Kidney epithelial cell (primary cell): ENCODE data around the gene THAP8. TPM values are rescaled to one million over a fixed set of nuclear protein-coding genes. Genes with fewer than 3 reads are reported as not detected.
A peak's percentile ranks its signal among the peaks of the same experiment; 100 is the strongest.

Source experiments
- DNase-seq: peaks from one replicate; pipeline ENCODE4 v3.0.0-alpha.2; 2010; ENCODE audit warnings: low read depth
- H3K27me3 ChIP-seq: 2 replicates; pipeline ENCODE4 v1.6.0; 2011; ENCODE audit warnings: low read length; ENCODE audit not compliant: control insufficient read depth, insufficient read depth
- H3K36me3 ChIP-seq: 2 replicates; pipeline ENCODE4 v1.5.1; 2011; ENCODE audit warnings: low read length; ENCODE audit not compliant: control insufficient read depth, insufficient read depth
- H3K4me3 ChIP-seq: 2 replicates; pipeline ENCODE4 v1.5.1; 2011; ENCODE audit warnings: low read depth, mild to moderate bottlenecking, control low read depth, low read length
- total RNA-seq: library from RNA; depleted of rRNA; stranded (reverse); fragments of >200 nt; gene quantifications from 2 replicates; pipeline ENCODE4 v1.2.3, GENCODE V29; 2015
- TF ChIP-seq, protein P1 (sequence below): IDR thresholded peaks from 2 replicates; pipeline ENCODE4 v1.5.1; 2011; ENCODE audit warnings: mild to moderate bottlenecking, moderate library complexity, low read length, control low read depth, inconsistent platforms; ENCODE audit not compliant: insufficient read depth, poor library complexity, severe bottlenecking

The THAP8 gene
- total RNA-seq, 1 donor from 2014 or later: 12.0 TPM

DNA sequence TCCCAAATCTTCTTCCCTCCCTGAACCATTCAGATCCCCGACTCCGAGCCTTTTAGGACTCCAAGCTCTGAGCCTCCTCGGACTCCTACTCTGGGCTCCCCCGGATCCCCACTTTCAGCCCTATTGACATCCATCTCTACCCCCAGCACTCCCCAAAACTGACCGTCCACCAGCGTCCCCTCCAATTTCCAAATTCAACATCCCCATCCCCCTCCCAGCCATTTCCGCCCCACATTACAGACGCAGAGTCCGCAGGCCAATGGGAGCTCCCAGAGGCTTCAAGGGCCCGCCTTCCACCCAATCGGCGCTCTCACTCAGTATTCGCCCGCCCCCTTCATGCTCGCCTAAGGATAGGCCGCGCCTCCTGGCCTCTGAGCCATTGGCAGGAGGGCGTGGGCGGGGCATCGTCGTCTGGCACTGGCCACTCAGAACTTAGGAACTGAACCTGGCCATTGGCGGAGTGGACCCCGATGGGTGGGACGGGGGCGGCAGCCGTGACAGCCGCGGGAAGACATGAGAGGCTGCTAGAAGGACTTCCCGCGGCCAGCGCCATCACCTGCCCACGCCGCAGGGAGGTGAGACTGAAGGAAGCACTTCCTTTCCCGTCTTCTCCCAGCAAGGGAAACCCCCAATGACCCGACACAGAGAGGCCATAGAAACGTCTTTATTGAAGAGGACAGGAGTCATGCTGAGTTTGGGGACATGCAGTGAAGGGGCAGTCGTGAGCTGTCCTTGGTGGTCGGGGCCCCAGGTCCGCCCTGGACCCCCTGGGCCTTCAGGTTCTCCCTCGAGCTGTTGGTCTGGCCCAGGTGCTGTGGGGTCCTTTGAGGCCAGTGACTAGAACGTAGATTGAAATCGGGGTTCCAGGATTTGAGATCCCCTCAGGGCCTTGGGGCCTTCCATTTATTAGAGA, 39.8 kb downstream of the THAP8 start, which contains the start of gene ALKBH6:
TSS of gene ALKBH6 (minus strand) at position 202 of the 913 bp plus-strand sequence. CDS start 816 bp downstream, outside the sequence.
- DNase-seq: peak; percentile 96
- Histone ChIP-seq H3K4me3 (peak within 1 kb of the TSS; percentile 84), H3K27me3 (no peaks in the 10 kb centered on the region), H3K36me3 (no peaks in the 10 kb centered on the region)
- TF ChIP-seq, protein P1, sequence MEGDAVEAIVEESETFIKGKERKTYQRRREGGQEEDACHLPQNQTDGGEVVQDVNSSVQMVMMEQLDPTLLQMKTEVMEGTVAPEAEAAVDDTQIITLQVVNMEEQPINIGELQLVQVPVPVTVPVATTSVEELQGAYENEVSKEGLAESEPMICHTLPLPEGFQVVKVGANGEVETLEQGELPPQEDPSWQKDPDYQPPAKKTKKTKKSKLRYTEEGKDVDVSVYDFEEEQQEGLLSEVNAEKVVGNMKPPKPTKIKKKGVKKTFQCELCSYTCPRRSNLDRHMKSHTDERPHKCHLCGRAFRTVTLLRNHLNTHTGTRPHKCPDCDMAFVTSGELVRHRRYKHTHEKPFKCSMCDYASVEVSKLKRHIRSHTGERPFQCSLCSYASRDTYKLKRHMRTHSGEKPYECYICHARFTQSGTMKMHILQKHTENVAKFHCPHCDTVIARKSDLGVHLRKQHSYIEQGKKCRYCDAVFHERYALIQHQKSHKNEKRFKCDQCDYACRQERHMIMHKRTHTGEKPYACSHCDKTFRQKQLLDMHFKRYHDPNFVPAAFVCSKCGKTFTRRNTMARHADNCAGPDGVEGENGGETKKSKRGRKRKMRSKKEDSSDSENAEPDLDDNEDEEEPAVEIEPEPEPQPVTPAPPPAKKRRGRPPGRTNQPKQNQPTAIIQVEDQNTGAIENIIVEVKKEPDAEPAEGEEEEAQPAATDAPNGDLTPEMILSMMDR: peak; percentile 6

DNA sequence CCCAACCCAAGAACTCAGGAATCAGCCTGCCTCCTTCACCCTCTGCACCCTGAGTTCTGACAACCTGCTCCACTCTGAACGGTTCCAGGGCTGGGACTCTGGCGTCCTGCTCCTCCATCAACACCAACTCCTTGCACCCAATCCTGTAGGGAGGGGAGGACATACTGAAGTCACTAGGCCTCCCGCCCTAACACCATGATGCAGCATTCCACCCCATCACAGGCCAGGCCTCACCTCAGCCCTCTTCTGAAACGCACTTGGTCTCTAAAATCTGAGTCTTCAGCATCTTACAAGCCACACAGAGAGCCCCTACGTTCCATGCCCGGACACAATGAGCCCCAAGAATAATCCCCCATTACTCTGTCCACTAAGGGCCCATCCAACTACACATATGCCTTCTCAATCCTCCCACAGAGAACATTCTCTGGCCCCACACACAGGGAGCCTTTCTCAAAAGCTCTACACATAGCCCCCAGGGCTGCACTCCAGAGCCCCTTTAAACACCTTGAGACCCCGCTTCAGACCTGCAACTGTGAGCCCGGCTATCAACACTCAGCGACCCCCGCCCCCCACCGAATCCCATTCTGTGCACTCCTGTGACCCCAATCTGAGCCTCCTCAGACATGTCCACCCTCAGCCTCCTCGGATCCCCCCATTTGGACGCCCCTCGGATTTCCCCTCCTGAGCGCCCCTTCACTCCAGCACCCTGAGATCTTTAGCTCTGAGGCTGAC, 40.6 kb downstream of the THAP8 start:
- peak overlapping the region; percentile 84 for H3K4me3 ChIP-seq
- TF ChIP-seq, protein P1: no peak
- no peaks in the 10 kb centered on the region for H3K27me3 ChIP-seq
- H3K36me3 ChIP-seq: no peaks in the 10 kb centered on the region
- no peak for DNase-seq

DNA sequence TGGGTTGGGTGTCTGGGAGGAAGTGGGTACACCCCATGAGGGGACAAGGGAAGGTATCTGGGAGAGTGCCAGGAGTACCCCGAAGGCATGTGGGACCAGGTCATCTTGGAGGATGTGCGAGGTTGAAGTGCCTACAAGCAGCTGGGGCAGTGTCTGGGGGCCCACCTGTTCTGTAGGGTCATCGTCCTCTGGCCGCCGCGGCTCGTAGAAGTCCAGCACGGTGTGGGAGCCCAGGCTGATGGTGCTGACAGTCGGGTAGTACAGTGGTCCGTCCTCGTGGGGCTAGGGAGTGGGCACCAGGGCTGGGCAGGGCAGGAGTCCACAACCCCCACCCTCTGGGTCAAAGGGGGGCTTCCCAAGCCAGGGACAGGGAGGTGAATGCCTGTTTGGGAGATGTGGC, 43.7 kb downstream of the THAP8 start:
- H3K4me3 ChIP-seq: no peak overlapping the region
- no peaks in the 10 kb centered on the region for H3K27me3 ChIP-seq
- no peaks in the 10 kb centered on the region for H3K36me3 ChIP-seq
- DNase-seq: no peak
- TF ChIP-seq, protein P1: no peak

DNA sequence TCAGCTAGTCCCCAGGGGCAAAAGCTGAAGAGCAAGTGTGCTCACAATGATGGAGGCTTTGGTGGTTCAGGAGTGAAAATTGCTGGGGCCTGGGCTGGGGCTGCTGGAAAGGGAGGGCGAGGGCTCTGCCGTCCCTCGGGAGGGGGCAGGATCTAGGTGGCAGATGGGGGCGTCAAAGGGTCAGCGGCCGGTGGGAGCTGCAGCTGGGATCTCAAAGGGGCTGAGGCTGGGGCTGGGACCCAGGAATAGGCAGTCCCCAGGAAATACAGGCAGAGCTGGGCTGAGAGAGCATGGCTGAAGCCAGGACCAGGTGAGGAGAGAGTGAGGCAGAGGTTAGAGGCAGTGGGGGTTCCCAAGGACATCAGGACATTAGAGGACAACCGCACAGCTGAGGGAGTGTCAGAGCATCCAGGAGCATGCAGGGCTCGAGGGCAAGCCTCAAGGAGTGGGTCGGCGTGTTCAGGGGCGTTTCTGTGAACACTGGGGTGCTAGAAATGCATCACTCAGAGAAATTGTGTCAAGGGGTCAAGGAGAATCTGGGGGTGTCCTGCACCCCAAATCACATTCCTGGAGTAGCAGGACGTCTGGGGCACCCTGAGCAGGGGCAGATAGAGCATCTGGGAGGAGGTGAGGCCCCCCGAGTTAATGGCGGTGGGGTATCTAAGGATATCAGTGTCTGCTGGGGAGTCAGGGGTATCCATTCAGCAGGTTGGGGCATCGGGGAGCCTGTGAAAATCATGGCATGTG, 44.3 kb downstream of the THAP8 start:
- no peak for DNase-seq
- Histone ChIP-seq H3K36me3 (no peaks in the 10 kb centered on the region), H3K4me3 (peak overlapping the region; percentile 31), H3K27me3 (no peaks in the 10 kb centered on the region)
- TF ChIP-seq, protein P1: no peak

DNA sequence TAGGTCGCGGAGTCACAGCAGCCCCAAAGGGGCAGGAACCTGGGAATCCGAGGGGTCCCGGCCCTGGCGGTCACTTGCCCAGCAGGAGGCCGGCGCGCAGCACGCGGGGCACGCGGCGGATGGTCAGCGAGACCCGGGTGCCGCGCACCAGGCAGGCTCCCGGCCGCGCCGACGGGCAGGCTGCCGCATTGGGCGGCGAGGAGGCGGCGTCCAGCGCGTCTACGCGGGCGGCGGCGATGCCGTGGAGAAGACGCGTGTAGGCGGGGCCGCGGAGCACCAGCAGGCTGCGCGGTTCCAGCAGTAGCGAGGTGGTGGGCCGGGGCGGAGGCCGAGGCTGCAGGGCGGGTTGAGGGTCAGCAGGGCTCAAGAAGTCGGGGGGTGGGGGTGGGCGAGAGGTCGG, 44.9 kb downstream of the THAP8 start:
- H3K27me3 ChIP-seq: no peaks in the 10 kb centered on the region
- H3K36me3 ChIP-seq: no peaks in the 10 kb centered on the region
- no peak for DNase-seq
- TF ChIP-seq, protein P1: no peak
- peak overlapping the region; percentile 31 for H3K4me3 ChIP-seq
